ENCODE measurements around the gene SLC39A11. TPM values are rescaled to one million over a fixed set of nuclear protein-coding genes. Genes with fewer than 3 reads are reported as not detected.

SLC39A11 gene
- total and polyA plus RNA-seq, 2 of the 13 experiments (the other 11 are each of a cell fraction or from before 2014, with no cell fraction given) = 17.2 to 31.5 TPM

DNA sequence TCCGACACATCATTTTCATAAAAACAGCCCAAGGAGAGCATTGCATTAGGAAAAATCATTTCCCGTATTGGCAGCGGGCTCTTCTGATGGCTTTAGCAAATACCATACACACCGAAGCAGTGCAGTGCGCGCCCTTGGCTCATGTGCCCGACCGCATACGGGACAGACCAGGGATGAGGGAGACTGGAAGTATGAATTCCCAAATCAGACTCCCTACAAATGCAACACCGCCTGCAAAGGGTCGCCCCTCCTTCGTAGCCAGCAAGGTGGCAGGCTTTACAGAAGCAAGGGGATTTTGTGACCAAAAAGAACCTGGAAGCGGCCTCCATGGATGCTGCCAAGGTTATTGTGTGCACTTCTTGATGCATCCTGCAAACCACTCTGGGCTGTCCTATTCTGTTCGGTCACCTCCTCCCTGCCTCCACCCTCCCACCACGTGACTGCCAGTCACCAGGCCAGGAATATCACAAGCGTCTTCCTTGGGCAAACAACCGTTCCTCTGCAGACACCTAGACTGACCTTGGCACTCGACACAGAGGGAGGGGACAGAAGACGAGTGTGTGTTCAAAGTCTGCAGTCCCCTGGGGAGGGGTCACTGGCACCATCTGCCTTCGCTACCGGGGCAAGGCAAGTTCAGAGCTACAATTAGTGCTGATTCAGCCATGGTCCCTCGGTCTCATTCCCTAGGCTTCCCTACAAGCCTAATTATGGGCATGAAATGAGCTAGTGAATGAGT lies 460.4 kb downstream of the SLC39A11 start (continued):
- TF ChIP-seq, protein P1, sequence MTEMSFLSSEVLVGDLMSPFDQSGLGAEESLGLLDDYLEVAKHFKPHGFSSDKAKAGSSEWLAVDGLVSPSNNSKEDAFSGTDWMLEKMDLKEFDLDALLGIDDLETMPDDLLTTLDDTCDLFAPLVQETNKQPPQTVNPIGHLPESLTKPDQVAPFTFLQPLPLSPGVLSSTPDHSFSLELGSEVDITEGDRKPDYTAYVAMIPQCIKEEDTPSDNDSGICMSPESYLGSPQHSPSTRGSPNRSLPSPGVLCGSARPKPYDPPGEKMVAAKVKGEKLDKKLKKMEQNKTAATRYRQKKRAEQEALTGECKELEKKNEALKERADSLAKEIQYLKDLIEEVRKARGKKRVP (CRISPR knock-in tag; IDR thresholded peaks at IDR 0.05) = peak in 1 of 2 experiments; percentile 64; a peak in 1 of 4 replicates
- peak; percentile 90 for TF ChIP-seq PHF5A (CRISPR knock-in tag; IDR thresholded peaks at IDR 0.05; ENCODE audit: low read depth, unreplicated experiment)
- TF ChIP-seq SSRP1 (CRISPR knock-in tag; IDR thresholded peaks at IDR 0.05) = peak; percentile 92
- TF ChIP-seq ZNF652 (CRISPR knock-in tag; IDR thresholded peaks at IDR 0.05; ENCODE audit: borderline replicate concordance, low read depth) = peak; percentile 58; the same call in 1 of the 2 replicates
- no peak for TF ChIP-seq NR1H2 (CRISPR knock-in tag; IDR thresholded peaks at IDR 0.05; ENCODE audit: borderline replicate concordance, low read depth)
- TF ChIP-seq, protein P2, sequence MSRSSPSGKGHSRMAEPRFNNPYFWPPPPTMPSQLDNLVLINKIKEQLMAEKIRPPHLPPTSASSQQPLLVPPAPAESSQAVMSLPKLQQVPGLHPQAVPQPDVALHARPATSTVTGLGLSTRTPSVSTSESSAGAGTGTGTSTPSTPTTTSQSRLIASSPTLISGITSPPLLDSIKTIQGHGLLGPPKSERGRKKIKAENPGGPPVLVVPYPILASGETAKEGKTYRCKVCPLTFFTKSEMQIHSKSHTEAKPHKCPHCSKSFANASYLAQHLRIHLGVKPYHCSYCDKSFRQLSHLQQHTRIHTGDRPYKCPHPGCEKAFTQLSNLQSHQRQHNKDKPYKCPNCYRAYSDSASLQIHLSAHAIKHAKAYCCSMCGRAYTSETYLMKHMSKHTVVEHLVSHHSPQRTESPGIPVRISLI (CRISPR knock-in tag; IDR thresholded peaks at IDR 0.05; ENCODE audit: borderline replicate concordance) = peak; percentile 46; the same call in 1 of the 2 replicates
- peak; percentile 96 for TF ChIP-seq CBX5 (CRISPR knock-in tag; IDR thresholded peaks at IDR 0.05; ENCODE audit: borderline replicate concordance)
- peak; percentile 96 for TF ChIP-seq PPARG (CRISPR knock-in tag; conservative IDR thresholded peaks at IDR 0.05)
- peak; percentile 93 for TF ChIP-seq NR2C2 (CRISPR knock-in tag; IDR thresholded peaks at IDR 0.05; ENCODE audit: borderline replicate concordance)
- peak in 1 of 2 experiments; percentile 99; a peak in 2 of 4 replicates for TF ChIP-seq KLF16 (CRISPR knock-in tag; IDR thresholded peaks at IDR 0.05)
- TF ChIP-seq ELF4 (CRISPR knock-in tag; IDR thresholded peaks at IDR 0.05; ENCODE audit: borderline replicate concordance) = no peak
- TF ChIP-seq BCL6 (CRISPR knock-in tag; IDR thresholded peaks at IDR 0.05) = peak; percentile 97
- TF ChIP-seq ZNF784 (CRISPR knock-in tag; IDR thresholded peaks at IDR 0.05; ENCODE audit: borderline replicate concordance) = peak; percentile 72; the same call in 1 of the 2 replicates
- TF ChIP-seq SAP130 (CRISPR knock-in tag; IDR thresholded peaks at IDR 0.05; ENCODE audit: low read depth) = peak; percentile 97
- peak; percentile 94 for TF ChIP-seq ZNF136 (CRISPR knock-in tag; IDR thresholded peaks at IDR 0.05; ENCODE audit: low read depth)
- TF ChIP-seq BRCA1 (CRISPR knock-in tag; IDR thresholded peaks at IDR 0.05) = no peak
- no peak for TF ChIP-seq EZH2 (conservative IDR thresholded peaks at IDR 0.05; ENCODE audit: low read depth, low read length)
- peak; percentile 87; the same call in 1 of the 2 replicates for TF ChIP-seq SNAI1 (CRISPR knock-in tag; IDR thresholded peaks at IDR 0.05; ENCODE audit: borderline replicate concordance)
- no peak for TF ChIP-seq ZNF569 (CRISPR knock-in tag; IDR thresholded peaks at IDR 0.05; ENCODE audit: borderline replicate concordance)
- TF ChIP-seq, protein P3, sequence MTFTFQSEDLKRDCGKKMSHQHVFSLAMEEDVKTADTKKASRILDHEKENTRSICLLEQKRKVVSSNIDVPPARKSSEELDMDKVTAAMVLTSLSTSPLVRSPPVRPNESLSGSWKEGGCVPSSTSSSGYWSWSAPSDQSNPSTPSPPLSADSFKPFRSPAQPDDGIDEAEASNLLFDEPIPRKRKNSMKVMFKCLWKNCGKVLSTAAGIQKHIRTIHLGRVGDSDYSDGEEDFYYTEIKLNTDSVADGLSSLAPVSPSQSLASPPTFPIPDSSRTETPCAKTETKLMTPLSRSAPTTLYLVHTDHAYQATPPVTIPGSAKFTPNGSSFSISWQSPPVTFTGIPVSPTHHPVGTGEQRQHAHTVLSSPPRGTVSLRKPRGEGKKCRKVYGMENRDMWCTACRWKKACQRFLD (CRISPR knock-in tag; IDR thresholded peaks at IDR 0.05; ENCODE audit: borderline replicate concordance) = no peak
- TF ChIP-seq DBP (CRISPR knock-in tag; IDR thresholded peaks at IDR 0.05; ENCODE audit: not compliant biosample characterization) = no peak
- TF ChIP-seq ZNF7 (CRISPR knock-in tag; IDR thresholded peaks at IDR 0.05) = no peak; the same call in 1 of the 2 replicates

All from HepG2 (cell line).